Heart right ventricle (tissue), 16 donors: Measurements from ENCODE around the gene SLC2A5. TPM values are rescaled to one million over a fixed set of nuclear protein-coding genes. Genes with fewer than 3 reads are reported as not detected.

ENCODE experiments used
- ATAC-seq, 8 donors: fragments of 200-7000 bp; cut with Tn5 transposase; one replicate each; pipeline ENCODE4 v1.9.1; 2020; ENCODE audit warnings: mild to moderate bottlenecking in 8 of 8, moderate library complexity in 8 of 8, moderate number of reproducible peaks in 1 of 8
- DNase-seq, 2 donors: peaks; one replicate each; pipeline ENCODE4 v3.0.0-alpha.2; 2020
- H3K27ac ChIP-seq, 10 donors: fragments of 200-600 bp; sonication (generic) in 2 of 10; one replicate each; pipeline versions ENCODE4 v1.5.0 to v1.8.0; 2020 to 2022; ENCODE audit warnings: mild to moderate bottlenecking in 3 of 10
- H3K27me3 ChIP-seq, 7 donors: fragments of 200-600 bp; one replicate each; pipeline ENCODE4 v1.8.0; 2021 to 2022; ENCODE audit warnings: mild to moderate bottlenecking in 2 of 7
- H3K36me3 ChIP-seq, 9 donors: fragments of 200-600 bp; sonication (generic) in 1 of 9; one replicate each; pipeline versions ENCODE4 v1.5.0 to v1.8.0; 2020 to 2022; ENCODE audit warnings: mild to moderate bottlenecking in 2 of 9
- H3K4me1 ChIP-seq, 9 donors: fragments of 200-600 bp; sonication (generic) in 1 of 9; one replicate each; pipeline versions ENCODE4 v1.5.0 to v1.8.0; 2020 to 2022; ENCODE audit warnings: mild to moderate bottlenecking in 4 of 9
- H3K4me3 ChIP-seq, 10 donors: fragments of 200-600 bp; sonication (generic) in 2 of 10; one replicate each; pipeline versions ENCODE4 v1.5.0 to v1.8.0; 2020 to 2022; ENCODE audit warnings: mild to moderate bottlenecking in 7 of 10, moderate library complexity in 2 of 10
- H3K9me3 ChIP-seq, 11 donors: fragments of 200-600 bp in 10 of 11; sonication (generic) in 2 of 11; one replicate each; pipeline versions ENCODE4 v1.5.0 to v1.8.0; 2013 to 2022; ENCODE audit warnings: mild to moderate bottlenecking in 2 of 11, control low read depth in 1 of 11, moderate library complexity in 1 of 11
- CTCF ChIP-seq, 9 donors: fragments of 200-600 bp; sonication (generic) in 2 of 9; IDR thresholded peaks; one replicate each; pipeline versions ENCODE4 v1.5.0 to v1.8.0; 2021 to 2022; ENCODE audit warnings: antibody characterized with exemption in 9 of 9, mild to moderate bottlenecking in 5 of 9, moderate library complexity in 1 of 9
- WGBS, 2 donors: extraction: QIAGEN DNeasy Blood & Tissue Kit; methylation state at CpG; one replicate each; pipeline ENCODE4 v1.1.7; 2013; ENCODE audit warnings: inconsistent platforms in 1 of 2; 5-methylcytosine and 5-hydroxymethylcytosine counted together
- intact Hi-C, 10 donors: fragments of 100-400 bp; cut with DNase I; formaldehyde crosslinking; loops; one replicate each; pipeline versions ENCODE4 v1.11.1 to v1.14.2; 2022
- polyA plus RNA-seq, 2 donors: library from polyadenylated mRNA; stranded (reverse); fragments of 200-250 nt; gene quantifications; one replicate each; pipeline ENCODE4 v1.2.3, GENCODE V29; 2013
- total RNA-seq, 10 donors: library from RNA; stranded (reverse); fragmentation: NEBNext Ultra II Directional in 3 of 10; extraction: Animal tissue kit (Norgen Biotek cat#: 25700) in 3 of 10; gene quantifications; one replicate each; pipeline versions ENCODE4 v1.2.1 to v1.2.4, GENCODE V29; 2021 to 2023
- donor health status: Arrhythmogenic right ventricular cardiomyopathy.
- donor health status: ischemic (EF 13 %, LVEDD 7.1; RV severe dilation, severe dysfunction).
- donor health status: healthy with polysubstance abuse.
- donor health status: DM: no; HTN: yes; CAD: no.
- donor health status: DM: no; HTN: no; CAD: no.
- donor health status: ischemic (EF 25% LVEDD 6.9; RV normal size, moderate dysfunction).
- donor health status: ischemic (EF 25% LVEDD 5.7; RV mildly dilated, moderate dysfunction).
- donor health status: healthy.
- donor health status: DM: yes; HTN: yes; CAD: no.
- donor health status: Ischemic cardiomyopathy.
- donor health status: ischemic (EF 35%, LVEDD 5.7; RV mildly dilated, moderate dysfunction).
- donor health status: nonischemic (EF 11% LVEDD 7.7; RV severe dilation, severe dysfunction).
- donor health status: DM: yes; HTN: yes; CAD: no.
- donor health status: PGD.
- donor health status: ischemic (EF 29% LVEDD 5.4; RV normal size, mild dysfunction).
- donor health status: nonischemic (EF 23%, LVEDD 6.1; RV moderate dilation, normal function).

The SLC2A5 gene
- total and polyA plus RNA-seq, 12 donors = 0.39 to 15.6 (median 3.8) TPM

GRCh38 chr1:9112961-9113880, 43.8 kb upstream of the SLC2A5 start:
- Histone ChIP-seq H3K27me3 (no peaks in the 10 kb centered on the region), H3K27ac (no peak overlapping the region), H3K4me3 (no peak overlapping the region), H3K36me3 (peaks cover 0 to 28% (median 0%) of the 10 kb centered on the region in 9 donors), H3K9me3 (no peaks in the 10 kb centered on the region), H3K4me1 (peaks cover 0 to 16% (median 7%) of the 10 kb centered on the region in 9 donors)
- 90% methylated on average over 13 of the region's 13 CpGs for WGBS, 2 donors
- TF ChIP-seq CTCF (IDR thresholded peaks at IDR 0.05) = no peak
- ATAC-seq (no peak), DNase-seq (no peak)
- intact Hi-C loops = loop anchor here in 3 of 10 donors (5.0 to 10.0 kb wide), 4 partner anchors 84 to 382 kb away; no protein-coding TSS in a partner anchor

DNA sequence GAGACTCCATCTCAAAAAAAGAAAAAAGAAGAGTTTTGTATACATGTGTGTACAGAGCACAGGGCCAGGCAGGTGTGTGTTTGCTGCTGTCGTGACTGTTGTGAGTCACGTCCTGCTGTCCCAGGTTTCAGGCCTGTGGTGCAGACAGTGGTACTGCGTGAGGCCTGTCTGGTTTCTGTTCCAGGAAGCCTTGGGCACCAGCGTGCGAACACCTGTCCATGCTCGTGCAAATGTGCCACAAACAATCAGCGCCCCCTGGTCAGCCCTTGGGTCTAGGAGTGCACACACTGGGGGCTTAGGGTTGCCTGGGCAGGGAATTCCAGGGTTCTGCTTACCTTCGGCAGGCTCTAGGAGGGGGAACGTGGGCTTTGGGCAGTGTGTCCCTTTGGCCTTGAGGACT, 42.5 kb upstream of the SLC2A5 start:
- H3K27ac ChIP-seq = no peak overlapping the region
- ATAC-seq = no peak
- TF ChIP-seq CTCF (IDR thresholded peaks at IDR 0.05) = no peak

GRCh38 chr1:9111357-9111691, 41.9 kb upstream of the SLC2A5 start:
- TF ChIP-seq CTCF (IDR thresholded peaks at IDR 0.05) = no peak
- intact Hi-C loops = loop anchor here in 7 of 10 donors (2.0 to 10.0 kb wide), 5 partner anchors 85 to 383 kb away; no protein-coding TSS in a partner anchor
- no peak overlapping the region for H3K4me3 ChIP-seq
- H3K4me1 ChIP-seq = peaks cover 0 to 29% (median 7%) of the 10 kb centered on the region in 9 donors
- no peaks in the 10 kb centered on the region for H3K27me3 ChIP-seq
- 89 to 95% methylated on average over 13 of the region's 13 CpGs for WGBS, 2 donors
- ATAC-seq (no peak), DNase-seq (no peak)
- H3K9me3 ChIP-seq = no peaks in the 10 kb centered on the region
- H3K27ac ChIP-seq = no peak overlapping the region
- peaks cover 0 to 39% (median 3%) of the 10 kb centered on the region in 9 donors for H3K36me3 ChIP-seq

More for the DNA sequence above, 42.5 kb upstream of the SLC2A5 start:
- Histone ChIP-seq H3K9me3 (no peaks in the 10 kb centered on the region), H3K27me3 (no peaks in the 10 kb centered on the region), H3K36me3 (peaks cover 0 to 34% (median 3%) of the 10 kb centered on the region in 9 donors), H3K4me3 (no peak overlapping the region), H3K4me1 (peaks cover 0 to 25% (median 7%) of the 10 kb centered on the region in 9 donors)
- intact Hi-C loops = loop anchor here in 7 of 10 donors (2.0 to 10.0 kb wide), 5 partner anchors 85 to 383 kb away; no protein-coding TSS in a partner anchor
- DNase-seq = no peak
- WGBS, 2 donors = 94 to 97% methylated on average over 9 of the region's 9 CpGs

DNA sequence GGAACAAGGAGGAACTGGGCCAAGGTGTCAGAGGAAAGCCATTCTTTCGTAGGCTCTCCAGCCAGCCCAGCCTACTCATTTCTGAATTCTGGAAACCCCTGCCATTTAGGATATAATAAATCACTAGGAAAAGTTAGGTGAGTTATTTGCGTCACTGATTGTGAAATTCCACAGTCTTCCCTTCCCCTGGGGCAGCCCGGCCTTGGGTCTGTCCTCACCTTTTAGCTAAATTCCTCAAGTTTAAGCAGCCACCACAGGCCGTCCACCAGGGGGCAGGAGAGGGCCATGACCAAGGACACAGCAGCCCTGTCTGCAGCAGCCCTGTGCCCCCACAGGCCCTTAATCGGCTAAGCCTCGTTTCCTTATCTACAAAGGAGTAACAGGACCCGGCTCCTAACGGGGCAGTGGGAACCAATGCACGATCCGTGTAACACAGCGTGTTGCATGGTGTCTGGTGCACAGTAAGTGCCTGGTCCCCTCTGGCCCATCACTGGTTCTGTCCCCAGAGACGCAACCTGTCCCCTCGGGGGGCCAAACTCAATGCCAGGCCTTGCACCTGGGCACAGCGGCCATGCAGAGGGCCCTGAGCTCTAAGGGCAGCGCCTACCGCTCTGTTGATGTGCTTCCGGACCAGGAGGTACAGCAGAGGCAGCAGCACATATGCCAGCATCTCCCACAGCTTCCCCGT, 41.4 kb upstream of the SLC2A5 start:
- no peak overlapping the region for H3K4me3 ChIP-seq
- TF ChIP-seq CTCF (IDR thresholded peaks at IDR 0.05) = peak; percentile 88 to 98 (median 90)
- ATAC-seq (peak; percentile 46 to 84 (median 76)), DNase-seq (peak; percentile 87 to 89)
- H3K27me3 ChIP-seq = no peaks in the 10 kb centered on the region
- no peaks in the 10 kb centered on the region for H3K9me3 ChIP-seq
- peaks cover 0 to 29% (median 7%) of the 10 kb centered on the region in 9 donors for H3K4me1 ChIP-seq
- WGBS, 2 donors = 38 to 40% methylated on average over 18 of the region's 18 CpGs
- H3K36me3 ChIP-seq = peaks cover 0 to 44% (median 3%) of the 10 kb centered on the region in 9 donors
- peak overlapping the region in 1 of 10 donors; percentile 5 for H3K27ac ChIP-seq
- intact Hi-C loops = loop anchor here in 9 of 10 donors (1.0 to 10.0 kb wide), 7 partner anchors 84 to 384 kb away; no protein-coding TSS in a partner anchor
